CD8-positive, alpha-beta memory T cell (primary cell): ENCODE results near the gene ZPBP2. TPM values are rescaled to one million over a fixed set of nuclear protein-coding genes. Genes with fewer than 3 reads are reported as not detected.

Experiments
- polyA plus RNA-seq: library from polyadenylated mRNA; unstranded; fragments of 300-500 nt; fragmentation: Illumina TruSeq; gene quantifications from one replicate; pipeline ENCODE4 v1.2.3, GENCODE V29; 2021
- total RNA-seq, 2 experiments: library from RNA; stranded (reverse); gene quantifications; one replicate each; pipeline ENCODE4 v1.2.3, GENCODE V29; 2021

Gene ZPBP2
- total and polyA plus RNA-seq, 3 experiments from 2014 or later, result 0.09 to 0.74 (median 0.58) TPM

Other genes with a start within 250 kb of the ZPBP2 start
- not detected for gene PPP1R1B, start 241.2 kb upstream of the ZPBP2 start, total RNA-seq
- not detected for gene PPP1R1B, start 241.2 kb upstream of the ZPBP2 start, polyA plus RNA-seq
- gene STARD3, start 231.1 kb upstream of the ZPBP2 start, total RNA-seq, result 10 to 100 TPM; 71.4 to 74.1 TPM
- gene STARD3, start 231.1 kb upstream of the ZPBP2 start, polyA plus RNA-seq, result 44.5 TPM
- 1 to 10 TPM in 1 of 2 experiments, under 1 TPM in 1; 0.97 to 1.6 TPM for gene TCAP, start 202.9 kb upstream of the ZPBP2 start, total RNA-seq
- gene TCAP, start 202.9 kb upstream of the ZPBP2 start, polyA plus RNA-seq, result not detected
- not detected for gene PNMT, start 199.7 kb upstream of the ZPBP2 start, total RNA-seq
- 0.39 TPM for gene PNMT, start 199.7 kb upstream of the ZPBP2 start, polyA plus RNA-seq
- gene PGAP3, start 180.1 kb upstream of the ZPBP2 start, total RNA-seq, result 10 to 100 TPM; 11.8 to 12.1 TPM
- 22.4 TPM for gene PGAP3, start 180.1 kb upstream of the ZPBP2 start, polyA plus RNA-seq
- 1 to 10 TPM; 3.6 to 3.9 TPM for gene ERBB2, start 168.1 kb upstream of the ZPBP2 start, total RNA-seq
- 2.4 TPM for gene ERBB2, start 168.1 kb upstream of the ZPBP2 start, polyA plus RNA-seq
- gene MIEN1, start 137.7 kb upstream of the ZPBP2 start, total RNA-seq, result 10 to 100 TPM; 42.3 to 46.2 TPM
- 114 TPM for gene MIEN1, start 137.7 kb upstream of the ZPBP2 start, polyA plus RNA-seq
- gene GRB7, start 130.3 kb upstream of the ZPBP2 start, total RNA-seq, result not detected
- not detected for gene GRB7, start 130.3 kb upstream of the ZPBP2 start, polyA plus RNA-seq
- gene IKZF3, start 3.9 kb upstream of the ZPBP2 start, total RNA-seq, result 100 to 1,000 TPM; 119 to 126 TPM
- gene IKZF3, start 3.9 kb upstream of the ZPBP2 start, polyA plus RNA-seq, result 138 TPM
- 10 to 100 TPM; 14.0 to 14.8 TPM for gene GSDMB, start 50.4 kb downstream of the ZPBP2 start, total RNA-seq
- 1.3 TPM for gene GSDMB, start 50.4 kb downstream of the ZPBP2 start, polyA plus RNA-seq
- 10 to 100 TPM; 73.6 to 76.4 TPM for gene ORMDL3, start 59.4 kb downstream of the ZPBP2 start, total RNA-seq
- gene ORMDL3, start 59.4 kb downstream of the ZPBP2 start, polyA plus RNA-seq, result 217 TPM
- gene LRRC3C, start 59.5 kb downstream of the ZPBP2 start, total RNA-seq, result not detected
- not detected for gene LRRC3C, start 59.5 kb downstream of the ZPBP2 start, polyA plus RNA-seq
- not detected for gene GSDMA, start 94.8 kb downstream of the ZPBP2 start, total RNA-seq
- 0.14 TPM for gene GSDMA, start 94.8 kb downstream of the ZPBP2 start, polyA plus RNA-seq
- 100 to 1,000 TPM; 185 to 186 TPM for gene PSMD3, start 112.6 kb downstream of the ZPBP2 start, total RNA-seq
- 51.1 TPM for gene PSMD3, start 112.6 kb downstream of the ZPBP2 start, polyA plus RNA-seq
- gene CSF3, start 147.2 kb downstream of the ZPBP2 start, total RNA-seq, result not detected
- not detected for gene CSF3, start 147.2 kb downstream of the ZPBP2 start, polyA plus RNA-seq
- 100 to 1,000 TPM; 118 to 121 TPM for gene MED24, start 186.2 kb downstream of the ZPBP2 start, total RNA-seq
- 51.2 TPM for gene MED24, start 186.2 kb downstream of the ZPBP2 start, polyA plus RNA-seq
- 10 to 100 TPM; 12.6 to 13.2 TPM for gene THRA, start 194.8 kb downstream of the ZPBP2 start, total RNA-seq
- gene THRA, start 194.8 kb downstream of the ZPBP2 start, polyA plus RNA-seq, result 17.0 TPM
- gene NR1D1, start 232.4 kb downstream of the ZPBP2 start, total RNA-seq, result 10 to 100 TPM; 10.0 to 10.2 TPM
- gene NR1D1, start 232.4 kb downstream of the ZPBP2 start, polyA plus RNA-seq, result 10.4 TPM